ENCODE data around the gene PPP1R1C.

DNA sequence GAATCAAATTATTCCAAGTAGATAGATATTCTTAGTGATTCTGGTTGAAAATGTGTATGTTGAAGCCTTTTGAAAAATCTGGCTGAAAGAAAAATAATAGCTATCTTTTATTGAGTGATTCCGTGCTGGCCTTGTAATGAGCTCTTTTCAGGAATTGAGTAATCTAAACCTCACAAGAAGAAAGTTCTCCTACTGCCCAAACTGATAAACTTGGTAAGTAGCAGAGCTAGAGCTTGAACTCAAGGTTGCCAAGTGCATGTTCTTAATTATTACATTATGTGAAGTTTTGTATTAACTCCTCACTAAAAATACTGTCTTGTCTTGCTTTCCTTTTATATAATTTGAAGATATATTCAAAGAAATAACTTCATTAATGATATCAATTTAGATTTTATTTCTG lies 1.6 kb upstream of the PPP1R1C start:
- TF ChIP-seq CTCF (IDR thresholded peaks at IDR 0.05) (no peak), POLR2A (IDR thresholded peaks at IDR 0.05) (no peak), POLR2AphosphoS5 (IDR thresholded peaks at IDR 0.05; ENCODE audit: insufficient read depth in 1 of 2, low read depth in 1 of 2) (no peak)

All from vagina (tissue), 2 donors.